Prostate gland (tissue), 2 donors: Measurements from ENCODE around the gene MICAL1. TPM values are rescaled to one million over a fixed set of nuclear protein-coding genes. Genes with fewer than 3 reads are reported as not detected.

Source experiments
- DNase-seq: peaks from one replicate; pipeline ENCODE4 v3.0.0-alpha.2; 2019; ENCODE audit warnings: low spot score
- H3K27ac ChIP-seq, 2 donors: fragments of 200-600 bp; sonication (generic); 2 replicates each; pipeline ENCODE4 v1.5.1; 2017 to 2019
- H3K27me3 ChIP-seq: fragments of 200-600 bp; sonication (generic); replicated peaks from 2 replicates; pipeline ENCODE4 v1.5.1; 2019; ENCODE audit not compliant: insufficient read depth
- H3K36me3 ChIP-seq, 2 donors: fragments of 200-600 bp; sonication (generic); 1 replicate in 1 of 2; 2 replicates in 1 of 2; pipeline versions ENCODE4 v1.5.1 to v1.8.1; 2017 to 2019
- H3K4me1 ChIP-seq: fragments of 200-600 bp; sonication (generic); replicated peaks from 2 replicates; pipeline ENCODE4 v1.5.1; 2019
- H3K4me3 ChIP-seq, 2 donors: fragments of 200-600 bp; sonication (generic); 2 replicates each; pipeline ENCODE4 v1.5.1; 2017 to 2019
- H3K9me3 ChIP-seq: fragments of 200-600 bp; sonication (generic); 2 replicates; pipeline ENCODE4 v1.5.1; 2017
- CTCF ChIP-seq, 4 experiments: fragments of 200-600 bp in 2 of 4; fragments of 450-650 bp in 2 of 4; sonication (generic) in 2 of 4; IDR thresholded peaks; 1 replicate in 3 of 4; 2 replicates in 1 of 4; pipeline ENCODE4 v1.5.1; 2016 to 2019; ENCODE audit warnings: antibody characterized with exemption in 4 of 4, mild to moderate bottlenecking in 2 of 4, moderate library complexity in 2 of 4
- POLR2A ChIP-seq: fragments of 450-650 bp; IDR thresholded peaks from one replicate; pipeline ENCODE4 v1.6.1; 2016; ENCODE audit warnings: antibody characterized with exemption, mild to moderate bottlenecking
- POLR2AphosphoS5 ChIP-seq: sonication (generic); formaldehyde crosslinking; IDR thresholded peaks from one replicate; pipeline ENCODE4 v1.6.1; 2017; ENCODE audit warnings: antibody characterized with exemption
- WGBS: methylation state at CpG from one replicate; pipeline ENCODE4 v1.1.5; 2018; 5-methylcytosine and 5-hydroxymethylcytosine counted together
- intact Hi-C: fragments of 100-400 bp; cut with DNase I; formaldehyde crosslinking; loops from one replicate; pipeline ENCODE4 v1.14.2; 2022
- total RNA-seq, 2 donors: library from RNA; depleted of rRNA; stranded (reverse); fragments of >200 nt; gene quantifications; one replicate each; pipeline ENCODE4 v1.1.0, GENCODE V29; 2016

MICAL1 gene
- 10 to 100 TPM; 13.9 to 55.4 TPM for total RNA-seq

GRCh38 chr6:109455437-109456110, at the start of gene MICAL1:
Gene MICAL1 (minus strand): TSS chr6:109455772. CDS start chr6:109454196, 1,576 bp downstream.
- intact Hi-C loops, result no loop called here
- Histone ChIP-seq H3K4me3 (peak within 1 kb of the TSS; percentile 64 to 65), H3K9me3 (no peaks in the 10 kb centered on the region), H3K27me3 (no peaks in the 10 kb centered on the region), H3K36me3 (no peaks in the 10 kb centered on the region), H3K27ac (peak within 1 kb of the TSS; percentile 49 to 69), H3K4me1 (no peaks in the 10 kb centered on the region)
- peak in 2 of 4 experiments; percentile 24 to 32 for TF ChIP-seq CTCF (IDR thresholded peaks at IDR 0.05)
- TF ChIP-seq POLR2AphosphoS5, result no peak
- TF ChIP-seq POLR2A, result peak; percentile 25
- peak; percentile 41 for DNase-seq
- under 1% methylated on average over 55 of the region's 70 CpGs for WGBS

- H3K4me1 ChIP-seq, result no peaks in the 10 kb centered on the region
- WGBS, result 61% methylated on average over 10 of the region's 10 CpGs
- TF ChIP-seq POLR2A (no peak), CTCF (IDR thresholded peaks at IDR 0.05) (no peak), POLR2AphosphoS5 (no peak)
- H3K27ac ChIP-seq, result peak overlapping the region in 1 of 2 donors; percentile 52
- intact Hi-C loops, result no loop called here
- no peaks in the 10 kb centered on the region for H3K27me3 ChIP-seq
- no peaks in the 10 kb centered on the region for H3K36me3 ChIP-seq
- no peak overlapping the region for H3K4me3 ChIP-seq
- DNase-seq, result no peak
- no peaks in the 10 kb centered on the region for H3K9me3 ChIP-seq
Observed at GRCh38 chr6:109503327-109504224, 48.0 kb upstream of the MICAL1 start.

GRCh38 chr6:109498936-109499335, 43.4 kb upstream of the MICAL1 start:
- intact Hi-C loops, result no loop called here
- H3K4me1 ChIP-seq, result no peaks in the 10 kb centered on the region

GRCh38 chr6:109498052-109498451, 42.5 kb upstream of the MICAL1 start:
- no peak for TF ChIP-seq POLR2AphosphoS5
- no peak for TF ChIP-seq POLR2A
- TF ChIP-seq CTCF (IDR thresholded peaks at IDR 0.05), result no peak
- Histone ChIP-seq H3K9me3 (no peaks in the 10 kb centered on the region), H3K4me1 (no peaks in the 10 kb centered on the region), H3K36me3 (no peaks in the 10 kb centered on the region), H3K4me3 (no peak overlapping the region), H3K27ac (no peak overlapping the region), H3K27me3 (no peaks in the 10 kb centered on the region)
- intact Hi-C loops, result no loop called here
- no peak for DNase-seq
- 84% methylated on average over 4 of the region's 4 CpGs for WGBS

More at GRCh38 chr6:109498936-109499335, 43.4 kb upstream of the MICAL1 start:
- no peak for TF ChIP-seq POLR2A
- no peak for TF ChIP-seq CTCF (IDR thresholded peaks at IDR 0.05)
- no peak for TF ChIP-seq POLR2AphosphoS5
- Histone ChIP-seq H3K9me3 (no peaks in the 10 kb centered on the region), H3K4me3 (no peak overlapping the region), H3K27ac (no peak overlapping the region), H3K36me3 (no peaks in the 10 kb centered on the region), H3K27me3 (no peaks in the 10 kb centered on the region)
- 76% methylated on average over 2 of the region's 2 CpGs for WGBS
- no peak for DNase-seq
